ENCODE data around the gene KCNQ5. TPM values are rescaled to one million over a fixed set of nuclear protein-coding genes. Genes with fewer than 3 reads are reported as not detected.
"Not testable (repeated sequence)": the region's sequence is repeated elsewhere in the genome, so short reads cannot be mapped to it uniquely, and the experiment has no call there.

KCNQ5 gene
- total RNA-seq, 4 donors from 2014 or later, result 0.30 to 0.57 (median 0.42) TPM; not detected in 1

DNA sequence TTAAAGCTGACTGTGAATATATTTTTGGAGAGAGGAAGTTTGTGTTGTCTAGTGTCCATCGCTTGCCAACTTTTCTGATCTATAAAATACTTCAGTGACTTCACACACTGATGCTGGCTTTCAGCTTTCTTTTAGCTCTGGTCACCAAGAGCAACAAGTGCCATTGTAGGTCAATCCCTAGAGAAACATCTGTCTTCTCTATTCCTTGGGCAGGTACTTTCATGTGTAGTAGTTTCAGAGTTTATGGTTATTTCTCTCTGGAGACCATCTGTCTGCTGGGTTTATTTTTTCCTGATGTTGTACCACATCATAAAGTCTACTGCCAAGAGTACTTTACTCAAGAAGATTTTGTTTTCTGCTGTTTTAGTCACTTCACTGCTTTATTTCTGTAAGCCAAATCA, 353.5 kb downstream of the KCNQ5 start:
- no peak overlapping the region for H3K4me3 ChIP-seq
- TF ChIP-seq EP300 (IDR thresholded peaks at IDR 0.05) (no peak), POLR2A (IDR thresholded peaks at IDR 0.05) (no peak)
- TF ChIP-seq, protein P1, sequence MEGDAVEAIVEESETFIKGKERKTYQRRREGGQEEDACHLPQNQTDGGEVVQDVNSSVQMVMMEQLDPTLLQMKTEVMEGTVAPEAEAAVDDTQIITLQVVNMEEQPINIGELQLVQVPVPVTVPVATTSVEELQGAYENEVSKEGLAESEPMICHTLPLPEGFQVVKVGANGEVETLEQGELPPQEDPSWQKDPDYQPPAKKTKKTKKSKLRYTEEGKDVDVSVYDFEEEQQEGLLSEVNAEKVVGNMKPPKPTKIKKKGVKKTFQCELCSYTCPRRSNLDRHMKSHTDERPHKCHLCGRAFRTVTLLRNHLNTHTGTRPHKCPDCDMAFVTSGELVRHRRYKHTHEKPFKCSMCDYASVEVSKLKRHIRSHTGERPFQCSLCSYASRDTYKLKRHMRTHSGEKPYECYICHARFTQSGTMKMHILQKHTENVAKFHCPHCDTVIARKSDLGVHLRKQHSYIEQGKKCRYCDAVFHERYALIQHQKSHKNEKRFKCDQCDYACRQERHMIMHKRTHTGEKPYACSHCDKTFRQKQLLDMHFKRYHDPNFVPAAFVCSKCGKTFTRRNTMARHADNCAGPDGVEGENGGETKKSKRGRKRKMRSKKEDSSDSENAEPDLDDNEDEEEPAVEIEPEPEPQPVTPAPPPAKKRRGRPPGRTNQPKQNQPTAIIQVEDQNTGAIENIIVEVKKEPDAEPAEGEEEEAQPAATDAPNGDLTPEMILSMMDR (IDR thresholded peaks at IDR 0.05), result no peak
- no peak overlapping the region for H3K27ac ChIP-seq
- H3K36me3 ChIP-seq, result no peaks in the 10 kb centered on the region
- no peak for DNase-seq (ENCODE audit: low spot score in 2 of 2)
- WGBS, result 55% methylated on average over 1 of the region's 1 CpG
- no peaks in the 10 kb centered on the region for H3K9me3 ChIP-seq
- H3K27me3 ChIP-seq, result no peaks in the 10 kb centered on the region
- no peaks in the 10 kb centered on the region for H3K4me1 ChIP-seq

DNA sequence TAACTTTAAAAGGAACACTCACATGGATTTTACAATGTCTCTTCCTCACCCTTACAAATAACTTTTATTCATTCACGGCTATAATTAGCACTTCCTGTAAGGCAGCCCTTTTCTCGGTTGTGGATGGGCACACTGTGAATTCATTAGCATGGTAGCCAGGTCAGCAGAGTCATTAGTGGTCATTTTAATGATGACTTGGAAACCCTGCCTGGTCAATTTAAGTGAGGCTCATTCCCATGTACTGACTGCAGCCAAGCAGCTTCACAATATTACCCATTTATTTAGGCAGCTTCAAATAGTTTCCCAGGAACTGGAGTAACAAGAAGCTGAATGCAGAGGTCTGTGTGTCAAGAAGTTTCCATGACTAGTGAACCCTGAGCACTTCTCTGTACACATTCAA, 354.6 kb downstream of the KCNQ5 start:
- no peak for DNase-seq (ENCODE audit: low spot score in 2 of 2)
- Histone ChIP-seq H3K4me3 (no peak overlapping the region), H3K9me3 (no peaks in the 10 kb centered on the region), H3K4me1 (no peaks in the 10 kb centered on the region), H3K27ac (no peak overlapping the region), H3K36me3 (no peaks in the 10 kb centered on the region), H3K27me3 (no peaks in the 10 kb centered on the region)
- TF ChIP-seq POLR2A (IDR thresholded peaks at IDR 0.05), result no peak
- TF ChIP-seq, protein P1 (IDR thresholded peaks at IDR 0.05), result no peak
- no peak for TF ChIP-seq EP300 (IDR thresholded peaks at IDR 0.05)
- TF ChIP-seq POLR2AphosphoS5 (IDR thresholded peaks at IDR 0.05), result no peak
- WGBS, result 40% methylated on average over 2 of the region's 2 CpGs

DNA sequence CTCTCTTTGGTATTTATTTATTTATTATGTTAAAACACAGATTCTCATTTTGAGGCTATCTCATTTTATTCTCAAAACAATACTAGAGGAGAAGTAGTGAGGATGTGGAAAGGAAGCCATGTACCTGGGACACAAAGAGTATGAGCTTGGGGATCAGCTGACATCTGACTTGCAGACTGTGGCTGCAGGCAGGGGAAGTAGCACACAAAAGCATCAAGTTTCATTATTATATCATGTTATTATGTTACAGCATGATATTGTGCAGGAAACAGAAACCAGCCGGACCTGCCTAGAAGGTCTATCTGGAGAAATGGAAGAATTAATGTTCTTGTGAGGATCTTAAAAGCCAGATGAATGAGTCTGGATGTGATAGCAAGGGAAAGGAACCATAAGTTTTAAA, 355.2 kb downstream of the KCNQ5 start:
- Histone ChIP-seq H3K27ac (no peak overlapping the region), H3K36me3 (no peaks in the 10 kb centered on the region), H3K4me1 (no peaks in the 10 kb centered on the region), H3K27me3 (no peaks in the 10 kb centered on the region), H3K9me3 (no peaks in the 10 kb centered on the region), H3K4me3 (no peak overlapping the region)
- 33% methylated on average over 1 of the region's 1 CpG for WGBS
- DNase-seq (ENCODE audit: low spot score in 2 of 2), result no peak
- TF ChIP-seq, protein P1 (IDR thresholded peaks at IDR 0.05), result no peak
- TF ChIP-seq POLR2A (IDR thresholded peaks at IDR 0.05) (no peak), EP300 (IDR thresholded peaks at IDR 0.05) (no peak), POLR2AphosphoS5 (IDR thresholded peaks at IDR 0.05) (no peak)

DNA sequence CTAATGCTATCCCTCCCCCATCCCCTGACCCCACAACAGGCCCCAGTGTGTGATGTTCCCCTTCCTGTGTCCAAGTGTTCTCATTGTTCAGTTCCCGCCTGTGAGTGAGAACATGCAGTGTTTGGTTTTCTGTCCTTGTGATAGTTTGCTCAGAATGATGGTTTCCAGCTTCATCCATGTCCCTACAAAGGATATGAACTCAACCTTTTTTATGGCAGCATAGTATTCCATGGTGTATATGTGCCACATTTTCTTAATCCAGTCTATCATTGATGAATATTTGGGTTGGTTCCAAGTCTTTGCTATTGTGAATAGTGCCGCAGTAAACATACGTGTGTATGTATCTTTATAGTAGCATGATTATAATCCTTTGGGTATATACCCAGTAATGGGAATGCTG, 356.9 kb downstream of the KCNQ5 start:
- not testable (repeated sequence) for H3K27me3 ChIP-seq; H3K4me3 ChIP-seq; H3K36me3 ChIP-seq; H3K4me1 ChIP-seq; DNase-seq (ENCODE audit: low spot score in 2 of 2); H3K9me3 ChIP-seq; H3K27ac ChIP-seq
- WGBS, result 95% methylated on average over 3 of the region's 3 CpGs

DNA sequence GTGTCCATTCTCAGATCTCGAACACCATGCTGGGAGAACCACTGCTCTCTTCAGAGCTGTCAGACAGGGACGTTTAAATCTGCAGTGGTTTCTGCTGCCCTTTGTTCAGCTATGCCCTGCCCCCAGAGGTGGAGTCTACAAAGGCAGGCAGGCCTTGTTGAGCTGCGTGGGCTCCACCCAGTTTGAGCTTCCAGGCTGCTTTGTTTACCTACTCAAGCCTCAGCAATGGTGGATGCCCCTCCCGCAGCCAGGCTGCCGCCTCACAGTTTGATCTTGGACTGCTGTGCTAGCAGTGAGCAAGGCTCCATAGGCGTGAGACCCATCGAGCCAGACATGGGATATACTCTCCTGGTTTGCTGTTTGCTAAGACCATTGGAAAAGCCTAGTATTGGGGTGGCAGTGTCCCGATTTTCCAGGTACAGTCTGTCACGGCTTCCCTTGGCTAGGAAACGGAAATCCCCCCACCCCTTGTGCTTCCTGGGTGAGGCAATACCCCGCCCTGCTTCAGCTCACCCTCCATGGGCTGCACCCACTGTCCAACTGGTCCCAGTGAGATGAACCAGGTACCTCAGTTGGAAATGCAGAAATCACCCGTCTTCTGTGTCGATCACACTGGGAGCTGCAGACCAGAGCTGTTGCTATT, 362.4 kb downstream of the KCNQ5 start:
- not testable (repeated sequence) for DNase-seq (ENCODE audit: low spot score in 2 of 2); H3K27ac ChIP-seq; H3K9me3 ChIP-seq; H3K4me1 ChIP-seq; H3K4me3 ChIP-seq; H3K36me3 ChIP-seq; H3K27me3 ChIP-seq
- 95% methylated on average over 10 of the region's 13 CpGs for WGBS

DNA sequence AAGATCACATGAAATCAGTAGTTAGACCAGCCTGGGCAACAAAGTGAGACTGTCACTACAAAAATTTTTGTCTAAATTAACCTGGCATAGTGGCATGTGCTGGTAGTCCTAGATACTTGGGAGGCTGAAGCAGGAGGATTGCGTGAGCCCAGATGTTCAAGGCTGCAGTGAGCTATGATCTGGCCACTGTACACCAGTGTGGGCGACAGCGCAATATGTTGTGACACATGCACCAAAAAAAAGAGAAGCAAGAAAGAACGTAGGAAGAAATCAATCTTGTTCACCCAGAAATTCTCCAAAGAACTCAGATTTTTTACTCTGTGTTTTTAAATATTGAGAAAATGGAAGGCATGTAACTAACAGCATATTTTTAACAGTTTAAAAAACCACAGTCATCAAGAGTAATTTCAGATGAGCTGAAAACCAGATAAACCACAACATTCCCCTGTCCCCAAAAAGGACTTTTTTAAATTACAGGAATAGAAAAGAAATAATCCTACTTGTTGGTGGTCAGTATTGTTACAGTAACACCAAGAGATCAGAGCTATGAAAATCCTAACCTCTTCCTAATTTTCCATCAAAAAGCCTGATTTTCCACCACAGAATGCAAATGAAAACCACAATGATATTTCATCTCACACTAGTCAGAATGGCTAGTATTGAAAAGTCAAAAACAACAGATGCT, 363.3 kb downstream of the KCNQ5 start:
- H3K36me3 ChIP-seq, result no peaks in the 10 kb centered on the region
- WGBS, result 73% methylated on average over 4 of the region's 4 CpGs
- H3K27ac ChIP-seq, result no peak overlapping the region
- H3K4me1 ChIP-seq, result no peaks in the 10 kb centered on the region
- H3K4me3 ChIP-seq, result no peak overlapping the region
- no peaks in the 10 kb centered on the region for H3K27me3 ChIP-seq
- TF ChIP-seq EP300 (IDR thresholded peaks at IDR 0.05) (no peak), POLR2A (IDR thresholded peaks at IDR 0.05) (no peak), POLR2AphosphoS5 (IDR thresholded peaks at IDR 0.05) (no peak)
- TF ChIP-seq, protein P1 (IDR thresholded peaks at IDR 0.05), result no peak
- DNase-seq (ENCODE audit: low spot score in 2 of 2), result no peak
- no peaks in the 10 kb centered on the region for H3K9me3 ChIP-seq

All from suprapubic skin (tissue), 4 donors.